IMR-90 (cell line): Measurements from ENCODE around the gene TP73.

Source experiments
- POLR2A ChIP-seq: IDR thresholded peaks from 2 replicates; pipeline ENCODE4 v1.6.1; 2012; ENCODE audit warnings: mild to moderate bottlenecking, low read depth, low read length
- RAD21 ChIP-seq: IDR thresholded peaks from 2 replicates; pipeline ENCODE4 v1.6.1; 2012; ENCODE audit warnings: low read length, improper control_type of control experiment
- SMC3 ChIP-seq: fragments of 150-350 bp; IDR thresholded peaks from 2 replicates; pipeline ENCODE4 v1.6.1; 2016; ENCODE audit warnings: low read depth, mild to moderate bottlenecking, antibody characterized with exemption, low read length, moderate library complexity
- TF ChIP-seq, protein P1 (sequence below): conservative IDR thresholded peaks from 2 replicates; pipeline ENCODE4 v1.5.1; 2012; ENCODE audit warnings: mild to moderate bottlenecking, low read depth, low read length, improper control_type of control experiment

DNA sequence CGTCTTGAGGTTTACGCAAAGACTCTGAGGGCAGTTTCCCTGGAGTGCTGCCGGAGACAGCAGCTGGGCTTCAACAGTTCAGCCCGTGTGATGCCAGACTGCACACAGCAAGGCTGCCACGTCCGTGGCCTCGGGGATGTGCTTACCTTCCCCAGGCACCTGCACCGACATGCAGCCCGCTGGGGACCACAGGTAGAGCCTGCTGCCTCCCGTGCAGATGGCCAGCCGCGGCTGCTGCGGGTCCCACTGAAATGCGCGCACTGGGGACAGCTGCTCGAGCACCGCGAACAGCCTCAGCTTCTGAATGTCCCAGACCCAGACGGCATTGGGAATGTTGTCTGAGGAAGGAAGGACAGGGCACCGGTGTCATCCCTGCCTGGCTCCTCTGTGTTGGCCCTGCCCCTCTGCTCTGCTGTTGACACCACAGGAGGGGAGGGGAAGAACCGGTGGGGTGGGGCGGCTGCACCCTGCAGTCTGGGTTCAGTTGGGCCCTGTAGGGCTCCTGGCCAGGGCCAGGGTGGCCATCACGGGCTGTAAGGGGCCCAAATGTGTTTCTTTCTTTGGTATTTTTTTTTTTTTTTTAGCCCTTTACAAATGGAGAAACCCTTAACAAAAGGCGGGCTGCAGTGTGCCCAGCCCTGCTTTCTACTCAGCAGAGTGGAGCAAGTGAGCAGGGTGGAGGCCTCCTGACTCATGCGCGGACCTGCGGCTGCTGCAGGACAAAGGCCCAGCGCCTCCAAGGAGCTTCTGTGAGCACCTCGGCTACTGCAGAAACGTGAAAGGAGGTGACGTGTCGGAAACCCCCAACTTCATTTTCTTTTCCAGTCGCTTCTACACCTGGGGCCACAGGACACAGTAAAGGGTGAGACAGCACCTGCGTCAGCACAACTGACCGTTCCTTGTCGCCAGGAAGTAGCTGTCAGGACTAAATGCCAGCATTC is 20.7 kb upstream of the TP73 start:
- TF ChIP-seq POLR2A = no peak
- TF ChIP-seq, protein P1, sequence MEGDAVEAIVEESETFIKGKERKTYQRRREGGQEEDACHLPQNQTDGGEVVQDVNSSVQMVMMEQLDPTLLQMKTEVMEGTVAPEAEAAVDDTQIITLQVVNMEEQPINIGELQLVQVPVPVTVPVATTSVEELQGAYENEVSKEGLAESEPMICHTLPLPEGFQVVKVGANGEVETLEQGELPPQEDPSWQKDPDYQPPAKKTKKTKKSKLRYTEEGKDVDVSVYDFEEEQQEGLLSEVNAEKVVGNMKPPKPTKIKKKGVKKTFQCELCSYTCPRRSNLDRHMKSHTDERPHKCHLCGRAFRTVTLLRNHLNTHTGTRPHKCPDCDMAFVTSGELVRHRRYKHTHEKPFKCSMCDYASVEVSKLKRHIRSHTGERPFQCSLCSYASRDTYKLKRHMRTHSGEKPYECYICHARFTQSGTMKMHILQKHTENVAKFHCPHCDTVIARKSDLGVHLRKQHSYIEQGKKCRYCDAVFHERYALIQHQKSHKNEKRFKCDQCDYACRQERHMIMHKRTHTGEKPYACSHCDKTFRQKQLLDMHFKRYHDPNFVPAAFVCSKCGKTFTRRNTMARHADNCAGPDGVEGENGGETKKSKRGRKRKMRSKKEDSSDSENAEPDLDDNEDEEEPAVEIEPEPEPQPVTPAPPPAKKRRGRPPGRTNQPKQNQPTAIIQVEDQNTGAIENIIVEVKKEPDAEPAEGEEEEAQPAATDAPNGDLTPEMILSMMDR = no peak
- TF ChIP-seq RAD21 = no peak
- no peak for TF ChIP-seq SMC3
